Esophagus muscularis mucosa (tissue), 4 donors: ENCODE measurements around the gene HSD3B7. TPM values are rescaled to one million over a fixed set of nuclear protein-coding genes. Genes with fewer than 3 reads are reported as not detected.

ENCODE experiments used
- DNase-seq: peaks from one replicate; pipeline ENCODE4 v3.0.0-alpha.2; 2017; ENCODE audit errors: extremely low spot score
- H3K27ac ChIP-seq, 4 donors: fragments of 200-600 bp; sonication (generic); replicated peaks in 1 of 4; 1 replicate in 3 of 4; 2 replicates in 1 of 4; pipeline ENCODE4 v1.5.1; 2016 to 2019; ENCODE audit warnings: mild to moderate bottlenecking in 1 of 4
- H3K27me3 ChIP-seq, 4 donors: fragments of 200-600 bp; sonication (generic); one replicate each; pipeline versions ENCODE4 v1.5.1 to v1.6.0; 2016 to 2019
- H3K36me3 ChIP-seq, 4 donors: fragments of 200-600 bp; sonication (generic); one replicate each; pipeline ENCODE4 v1.5.1; 2016 to 2019
- H3K4me1 ChIP-seq, 4 donors: fragments of 200-600 bp; sonication (generic); one replicate each; pipeline ENCODE4 v1.5.1; 2016 to 2019
- H3K4me3 ChIP-seq, 4 donors: fragments of 200-600 bp; sonication (generic); 1 replicate in 2 of 4; 2 replicates in 2 of 4; pipeline ENCODE4 v1.5.1; 2016 to 2019; ENCODE audit warnings: mild to moderate bottlenecking in 4 of 4, moderate library complexity in 1 of 4
- H3K9me3 ChIP-seq, 4 donors: fragments of 200-600 bp; sonication (generic); 1 replicate in 3 of 4; 2 replicates in 1 of 4; pipeline ENCODE4 v1.5.1; 2016 to 2019
- EP300 ChIP-seq: sonication (generic); formaldehyde crosslinking; IDR thresholded peaks from one replicate; pipeline ENCODE4 v1.6.1; 2017; ENCODE audit warnings: antibody characterized with exemption
- POLR2A ChIP-seq: fragments of 450-650 bp; IDR thresholded peaks from one replicate; pipeline ENCODE4 v1.6.1; 2017; ENCODE audit warnings: antibody characterized with exemption, moderate library complexity, mild to moderate bottlenecking, low read depth
- POLR2AphosphoS5 ChIP-seq, 2 donors: sonication (generic); formaldehyde crosslinking; IDR thresholded peaks; one replicate each; pipeline ENCODE4 v1.6.1; 2017; ENCODE audit warnings: antibody characterized with exemption in 2 of 2
- WGBS: methylation state at CpG from one replicate; pipeline ENCODE4 v1.1.5; 2018; 5-methylcytosine and 5-hydroxymethylcytosine counted together
- intact Hi-C: fragments of 100-400 bp; cut with DNase I; formaldehyde crosslinking; loops from one replicate; pipeline ENCODE4 v1.15.1; 2023
- total RNA-seq, 4 donors: library from RNA; depleted of rRNA; stranded (reverse); fragments of >200 nt; gene quantifications; one replicate each; pipeline versions ENCODE4 v1.1.0 to v1.2.1, GENCODE V29; 2016
- TF ChIP-seq, protein P1 (sequence below), 3 experiments: fragments of 200-600 bp in 2 of 3; fragments of 450-650 bp in 1 of 3; sonication (generic) in 2 of 3; IDR thresholded peaks; one replicate each; pipeline ENCODE4 v1.5.1; 2017 to 2019; ENCODE audit warnings: antibody characterized with exemption in 3 of 3, mild to moderate bottlenecking in 2 of 3, moderate library complexity in 1 of 3

Gene HSD3B7
- total RNA-seq, 4 donors from 2014 or later: 15.4 to 33.0 (median 17.9) TPM

DNA sequence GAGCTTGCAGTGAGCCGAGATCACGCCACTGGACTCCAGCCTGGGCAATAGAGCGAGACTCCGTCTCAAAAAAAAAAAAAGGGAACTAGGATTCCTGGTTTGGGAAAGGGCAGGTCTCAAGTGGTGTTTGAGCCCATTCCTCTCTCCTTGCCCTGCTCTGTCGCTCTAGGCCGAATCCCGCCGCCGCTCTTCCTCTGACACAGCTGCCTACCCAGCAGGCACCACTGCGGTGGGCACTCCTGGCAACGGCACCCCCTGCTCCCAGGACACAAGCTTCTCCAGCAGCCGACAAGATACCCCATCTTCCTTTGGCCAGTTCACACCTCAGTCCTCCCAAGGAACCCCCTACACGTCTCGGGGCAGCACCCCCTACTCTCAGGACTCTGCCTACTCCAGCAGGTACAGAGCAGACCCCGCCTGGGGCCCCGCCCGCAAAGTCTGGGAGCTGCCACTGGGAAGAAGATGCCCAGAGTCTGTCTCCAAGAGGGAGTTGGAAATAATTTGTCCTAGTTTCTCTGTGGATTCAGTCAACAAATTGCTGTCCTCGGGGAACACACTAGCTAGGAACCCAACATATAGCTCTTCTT is 21.0 kb upstream of the HSD3B7 start:
- Histone ChIP-seq H3K27ac (no peak overlapping the region), H3K4me1 (peaks cover 5 to 18% (median 8%) of the 10 kb centered on the region in 4 donors), H3K4me3 (no peak overlapping the region), H3K36me3 (peaks cover 81 to 100% (median 98%) of the 10 kb centered on the region in 4 donors), H3K27me3 (no peaks in the 10 kb centered on the region), H3K9me3 (no peaks in the 10 kb centered on the region)
- TF ChIP-seq, protein P1, sequence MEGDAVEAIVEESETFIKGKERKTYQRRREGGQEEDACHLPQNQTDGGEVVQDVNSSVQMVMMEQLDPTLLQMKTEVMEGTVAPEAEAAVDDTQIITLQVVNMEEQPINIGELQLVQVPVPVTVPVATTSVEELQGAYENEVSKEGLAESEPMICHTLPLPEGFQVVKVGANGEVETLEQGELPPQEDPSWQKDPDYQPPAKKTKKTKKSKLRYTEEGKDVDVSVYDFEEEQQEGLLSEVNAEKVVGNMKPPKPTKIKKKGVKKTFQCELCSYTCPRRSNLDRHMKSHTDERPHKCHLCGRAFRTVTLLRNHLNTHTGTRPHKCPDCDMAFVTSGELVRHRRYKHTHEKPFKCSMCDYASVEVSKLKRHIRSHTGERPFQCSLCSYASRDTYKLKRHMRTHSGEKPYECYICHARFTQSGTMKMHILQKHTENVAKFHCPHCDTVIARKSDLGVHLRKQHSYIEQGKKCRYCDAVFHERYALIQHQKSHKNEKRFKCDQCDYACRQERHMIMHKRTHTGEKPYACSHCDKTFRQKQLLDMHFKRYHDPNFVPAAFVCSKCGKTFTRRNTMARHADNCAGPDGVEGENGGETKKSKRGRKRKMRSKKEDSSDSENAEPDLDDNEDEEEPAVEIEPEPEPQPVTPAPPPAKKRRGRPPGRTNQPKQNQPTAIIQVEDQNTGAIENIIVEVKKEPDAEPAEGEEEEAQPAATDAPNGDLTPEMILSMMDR (IDR thresholded peaks at IDR 0.05): no peak
- no peak for TF ChIP-seq EP300
- no peak for TF ChIP-seq POLR2A
- TF ChIP-seq POLR2AphosphoS5 (IDR thresholded peaks at IDR 0.05): no peak
- no peak for DNase-seq
- intact Hi-C loops: loop anchor here (10.0 kb wide), 1 partner anchor 741 kb away; no protein-coding TSS in a partner anchor
- 92% methylated on average over 18 of the region's 18 CpGs for WGBS

DNA sequence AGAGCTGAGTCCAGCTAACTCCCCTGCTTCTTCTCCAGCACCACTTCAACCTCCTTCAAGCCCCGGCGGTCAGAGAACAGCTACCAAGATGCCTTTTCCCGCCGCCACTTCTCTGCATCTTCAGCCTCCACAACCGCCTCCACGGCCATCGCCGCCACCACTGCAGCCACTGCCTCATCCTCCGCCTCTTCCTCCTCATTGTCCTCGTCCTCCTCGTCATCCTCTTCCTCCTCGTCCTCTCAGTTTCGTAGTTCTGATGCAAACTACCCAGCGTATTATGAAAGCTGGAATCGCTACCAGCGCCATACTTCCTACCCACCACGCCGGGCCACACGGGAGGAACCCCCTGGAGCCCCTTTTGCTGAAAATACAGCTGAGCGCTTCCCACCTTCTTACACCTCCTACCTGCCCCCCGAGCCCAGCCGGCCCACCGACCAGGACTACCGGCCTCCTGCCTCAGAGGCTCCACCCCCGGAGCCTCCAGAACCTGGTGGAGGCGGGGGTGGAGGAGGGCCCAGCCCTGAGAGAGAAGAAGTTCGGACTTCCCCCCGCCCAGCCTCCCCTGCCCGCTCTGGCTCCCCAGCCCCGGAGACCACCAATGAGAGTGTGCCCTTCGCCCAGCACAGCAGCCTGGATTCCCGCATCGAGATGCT is 20.3 kb upstream of the HSD3B7 start:
- Histone ChIP-seq H3K9me3 (no peaks in the 10 kb centered on the region), H3K36me3 (peaks cover 88 to 100% (median 99%) of the 10 kb centered on the region in 4 donors), H3K27me3 (no peaks in the 10 kb centered on the region), H3K4me3 (no peak overlapping the region), H3K4me1 (peaks cover 0 to 11% (median 2%) of the 10 kb centered on the region in 4 donors), H3K27ac (no peak overlapping the region)
- no peak for DNase-seq
- WGBS: 88% methylated on average over 33 of the region's 33 CpGs
- intact Hi-C loops: loop anchor here (10.0 kb wide), 1 partner anchor 740 kb away; no protein-coding TSS in a partner anchor
- TF ChIP-seq, protein P1 (IDR thresholded peaks at IDR 0.05): no peak
- TF ChIP-seq EP300: no peak
- TF ChIP-seq POLR2AphosphoS5 (IDR thresholded peaks at IDR 0.05): no peak
- TF ChIP-seq POLR2A: no peak

DNA sequence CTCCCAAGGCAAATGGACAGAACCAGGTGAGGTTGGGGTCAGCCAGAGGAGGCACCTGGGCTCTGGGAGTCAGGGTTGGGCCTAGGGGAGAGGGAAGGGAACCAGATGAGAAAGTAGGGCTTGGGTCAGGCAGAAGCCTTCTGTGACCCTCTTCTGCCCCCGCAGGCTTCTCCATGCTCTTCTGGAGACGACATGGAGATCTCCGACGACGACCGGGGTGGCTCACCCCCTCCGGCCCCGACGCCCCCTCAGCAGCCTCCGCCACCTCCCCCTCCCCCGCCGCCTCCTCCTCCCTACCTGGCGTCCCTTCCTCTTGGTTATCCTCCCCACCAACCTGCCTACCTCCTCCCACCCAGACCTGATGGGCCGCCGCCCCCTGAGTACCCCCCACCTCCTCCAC is 19.6 kb upstream of the HSD3B7 start:
- 87% methylated on average over 15 of the region's 15 CpGs for WGBS
- no peak overlapping the region for H3K4me3 ChIP-seq
- peaks cover 0 to 5% (median 0%) of the 10 kb centered on the region in 4 donors for H3K4me1 ChIP-seq
- no peaks in the 10 kb centered on the region for H3K9me3 ChIP-seq
- TF ChIP-seq POLR2A: no peak
- TF ChIP-seq, protein P1 (IDR thresholded peaks at IDR 0.05): no peak
- no peak for TF ChIP-seq POLR2AphosphoS5 (IDR thresholded peaks at IDR 0.05)
- no peak for TF ChIP-seq EP300
- no peak overlapping the region for H3K27ac ChIP-seq
- no peaks in the 10 kb centered on the region for H3K27me3 ChIP-seq
- intact Hi-C loops: loop anchor here (10.0 kb wide), 1 partner anchor 739 kb away; no protein-coding TSS in a partner anchor
- no peak for DNase-seq
- peaks cover 84 to 100% (median 99%) of the 10 kb centered on the region in 4 donors for H3K36me3 ChIP-seq

DNA sequence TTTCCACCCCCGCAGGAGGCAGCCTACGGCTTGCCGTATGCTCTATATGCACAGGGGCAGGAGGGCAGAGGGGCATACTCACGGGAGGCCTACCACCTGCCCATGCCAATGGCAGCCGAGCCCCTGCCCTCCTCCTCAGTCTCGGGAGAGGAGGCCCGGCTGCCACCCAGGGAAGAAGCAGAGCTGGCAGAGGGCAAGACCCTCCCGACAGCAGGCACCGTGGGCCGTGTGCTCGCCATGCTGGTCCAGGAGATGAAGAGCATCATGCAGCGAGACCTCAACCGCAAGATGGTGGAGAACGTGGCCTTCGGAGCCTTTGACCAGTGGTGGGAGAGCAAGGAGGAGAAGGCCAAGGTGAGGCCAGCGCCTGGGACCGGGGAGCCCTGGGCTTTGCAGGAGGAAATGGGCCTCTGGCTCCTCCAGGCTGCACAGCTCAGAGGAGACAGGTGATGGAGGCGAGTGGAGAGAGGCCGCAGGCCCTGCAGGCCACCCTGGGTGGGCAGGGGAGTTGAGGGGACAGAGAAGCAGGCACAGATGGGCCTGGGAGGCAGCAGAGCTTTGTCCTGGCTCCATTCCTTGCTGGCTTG is 18.9 kb upstream of the HSD3B7 start:
- H3K36me3 ChIP-seq: peaks cover 86 to 100% (median 100%) of the 10 kb centered on the region in 4 donors
- TF ChIP-seq EP300: no peak
- TF ChIP-seq, protein P1 (IDR thresholded peaks at IDR 0.05): no peak
- no peak for TF ChIP-seq POLR2A
- TF ChIP-seq POLR2AphosphoS5 (IDR thresholded peaks at IDR 0.05): no peak
- H3K27me3 ChIP-seq: no peaks in the 10 kb centered on the region
- peaks cover 0 to 5% (median 0%) of the 10 kb centered on the region in 4 donors for H3K4me1 ChIP-seq
- no peak overlapping the region for H3K27ac ChIP-seq
- no peak overlapping the region for H3K4me3 ChIP-seq
- H3K9me3 ChIP-seq: no peaks in the 10 kb centered on the region
- 92% methylated on average over 14 of the region's 19 CpGs for WGBS
- intact Hi-C loops: loop anchor here (10.0 kb wide), 1 partner anchor 739 kb away; no protein-coding TSS in a partner anchor
- no peak for DNase-seq
